Measurements from ENCODE around the gene SLC24A3.

The SLC24A3 gene

GRCh38 chr20:19734811-19735210 is 522.4 kb downstream of the SLC24A3 start:
- Histone ChIP-seq H3K27me3 (ENCODE audit: low read depth, low read length) (no peaks in the 10 kb centered on the region), H3K27ac (ENCODE audit: low read length) (no peak overlapping the region), H3K4me1 (ENCODE audit: low read length) (no peaks in the 10 kb centered on the region), H3K4me3 (ENCODE audit: low read length) (no peak overlapping the region), H3K9me3 (ENCODE audit: insufficient read depth, low read length) (no peaks in the 10 kb centered on the region), H3K36me3 (replicated peaks; ENCODE audit: low read depth, low read length) (no peaks in the 10 kb centered on the region), H3K79me2 (ENCODE audit: low read length) (no peaks in the 10 kb centered on the region), H4K20me1 (ENCODE audit: insufficient read depth, low read length) (no peaks in the 10 kb centered on the region), H2AFZ (ENCODE audit: low read depth, low read length) (no peak overlapping the region), H3K4me2 (ENCODE audit: low read length) (no peak overlapping the region), H3K9ac (ENCODE audit: low read length) (no peak overlapping the region)
- no peak for TF ChIP-seq EZH2phosphoT487 (IDR thresholded peaks at IDR 0.05; ENCODE audit: low read depth)
- TF ChIP-seq, protein P1, sequence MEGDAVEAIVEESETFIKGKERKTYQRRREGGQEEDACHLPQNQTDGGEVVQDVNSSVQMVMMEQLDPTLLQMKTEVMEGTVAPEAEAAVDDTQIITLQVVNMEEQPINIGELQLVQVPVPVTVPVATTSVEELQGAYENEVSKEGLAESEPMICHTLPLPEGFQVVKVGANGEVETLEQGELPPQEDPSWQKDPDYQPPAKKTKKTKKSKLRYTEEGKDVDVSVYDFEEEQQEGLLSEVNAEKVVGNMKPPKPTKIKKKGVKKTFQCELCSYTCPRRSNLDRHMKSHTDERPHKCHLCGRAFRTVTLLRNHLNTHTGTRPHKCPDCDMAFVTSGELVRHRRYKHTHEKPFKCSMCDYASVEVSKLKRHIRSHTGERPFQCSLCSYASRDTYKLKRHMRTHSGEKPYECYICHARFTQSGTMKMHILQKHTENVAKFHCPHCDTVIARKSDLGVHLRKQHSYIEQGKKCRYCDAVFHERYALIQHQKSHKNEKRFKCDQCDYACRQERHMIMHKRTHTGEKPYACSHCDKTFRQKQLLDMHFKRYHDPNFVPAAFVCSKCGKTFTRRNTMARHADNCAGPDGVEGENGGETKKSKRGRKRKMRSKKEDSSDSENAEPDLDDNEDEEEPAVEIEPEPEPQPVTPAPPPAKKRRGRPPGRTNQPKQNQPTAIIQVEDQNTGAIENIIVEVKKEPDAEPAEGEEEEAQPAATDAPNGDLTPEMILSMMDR (IDR thresholded peaks at IDR 0.05; ENCODE audit: low read depth, low read length) = no peak

- TF ChIP-seq, protein P1 (IDR thresholded peaks at IDR 0.05; ENCODE audit: low read depth, low read length) = no peak
- no peak for TF ChIP-seq EZH2phosphoT487 (IDR thresholded peaks at IDR 0.05; ENCODE audit: low read depth)
- no peak overlapping the region for H3K27ac ChIP-seq (ENCODE audit: low read length)
- H3K79me2 ChIP-seq (ENCODE audit: low read length) = no peaks in the 10 kb centered on the region
- H3K4me2 ChIP-seq (ENCODE audit: low read length) = no peak overlapping the region
- H3K9ac ChIP-seq (ENCODE audit: low read length) = no peak overlapping the region
- H4K20me1 ChIP-seq (ENCODE audit: insufficient read depth, low read length) = no peaks in the 10 kb centered on the region
- no peak overlapping the region for H2AFZ ChIP-seq (ENCODE audit: low read depth, low read length)
- peaks cover 2% of the 10 kb centered on the region; the same call in 1 of the 2 replicates for H3K27me3 ChIP-seq (ENCODE audit: low read depth, low read length)
- no peaks in the 10 kb centered on the region for H3K36me3 ChIP-seq (replicated peaks; ENCODE audit: low read depth, low read length)
- H3K4me1 ChIP-seq (ENCODE audit: low read length) = no peaks in the 10 kb centered on the region
- no peak overlapping the region for H3K4me3 ChIP-seq (ENCODE audit: low read length)
- no peaks in the 10 kb centered on the region for H3K9me3 ChIP-seq (ENCODE audit: insufficient read depth, low read length)
Observed at GRCh38 chr20:19735446-19735845, 523.0 kb downstream of the SLC24A3 start.

GRCh38 chr20:19737025-19737424 is 524.6 kb downstream of the SLC24A3 start:
- Histone ChIP-seq H3K9me3 (ENCODE audit: insufficient read depth, low read length) (no peaks in the 10 kb centered on the region), H3K36me3 (replicated peaks; ENCODE audit: low read depth, low read length) (no peaks in the 10 kb centered on the region), H3K27ac (ENCODE audit: low read length) (no peak overlapping the region), H3K9ac (ENCODE audit: low read length) (no peak overlapping the region), H3K27me3 (ENCODE audit: low read depth, low read length) (peaks cover 14% of the 10 kb centered on the region), H3K4me1 (ENCODE audit: low read length) (no peaks in the 10 kb centered on the region), H3K4me3 (ENCODE audit: low read length) (no peak overlapping the region), H3K79me2 (ENCODE audit: low read length) (no peaks in the 10 kb centered on the region), H4K20me1 (ENCODE audit: insufficient read depth, low read length) (no peaks in the 10 kb centered on the region), H3K4me2 (ENCODE audit: low read length) (no peak overlapping the region), H2AFZ (ENCODE audit: low read depth, low read length) (no peak overlapping the region)
- TF ChIP-seq, protein P1 (IDR thresholded peaks at IDR 0.05; ENCODE audit: low read depth, low read length) = no peak
- no peak for TF ChIP-seq EZH2phosphoT487 (IDR thresholded peaks at IDR 0.05; ENCODE audit: low read depth)

DNA sequence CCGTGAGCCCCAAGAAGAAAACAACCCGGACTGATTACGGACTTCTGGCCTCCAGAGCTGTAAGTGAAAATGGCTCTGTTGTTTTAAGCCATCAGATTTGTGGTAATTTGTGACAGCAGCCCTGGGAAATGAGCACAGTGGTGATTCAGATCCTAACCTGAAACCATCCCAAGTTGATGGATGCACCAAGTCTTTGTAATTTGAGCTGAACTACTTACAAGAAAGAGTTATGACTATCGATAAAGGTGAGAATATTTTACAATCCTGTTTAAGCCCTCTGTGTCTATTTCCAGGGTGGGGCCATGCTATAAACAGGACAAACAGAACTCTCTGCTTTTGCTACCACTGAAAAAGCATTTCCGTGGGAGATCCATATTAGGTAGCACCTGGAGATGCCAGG is 526.5 kb downstream of the SLC24A3 start:
- no peaks in the 10 kb centered on the region for H3K79me2 ChIP-seq (ENCODE audit: low read length)
- H3K36me3 ChIP-seq (replicated peaks; ENCODE audit: low read depth, low read length) = no peaks in the 10 kb centered on the region
- no peak overlapping the region for H3K4me3 ChIP-seq (ENCODE audit: low read length)
- no peaks in the 10 kb centered on the region for H4K20me1 ChIP-seq (ENCODE audit: insufficient read depth, low read length)
- H2AFZ ChIP-seq (ENCODE audit: low read depth, low read length) = no peak overlapping the region
- no peak for TF ChIP-seq EZH2phosphoT487 (IDR thresholded peaks at IDR 0.05; ENCODE audit: low read depth)
- TF ChIP-seq, protein P1 (IDR thresholded peaks at IDR 0.05; ENCODE audit: low read depth, low read length) = no peak
- no peaks in the 10 kb centered on the region for H3K4me1 ChIP-seq (ENCODE audit: low read length)
- no peaks in the 10 kb centered on the region for H3K9me3 ChIP-seq (ENCODE audit: insufficient read depth, low read length)
- no peak overlapping the region for H3K27ac ChIP-seq (ENCODE audit: low read length)
- H3K4me2 ChIP-seq (ENCODE audit: low read length) = no peak overlapping the region
- no peak overlapping the region for H3K9ac ChIP-seq (ENCODE audit: low read length)
- H3K27me3 ChIP-seq (ENCODE audit: low read depth, low read length) = peaks cover 31% of the 10 kb centered on the region
